GM21528 (cell line): ENCODE data around the gene ICE2.

ENCODE experiments used
- ATAC-seq: cut with Tn5 transposase; IDR thresholded peaks from one replicate; pipeline ENCODE4 v1.9.1; 2021; ENCODE audit warnings: mild to moderate bottlenecking, moderate library complexity; ENCODE audit not compliant: unreplicated experiment, low FRiP score

ICE2 gene

GRCh38 chr15:60494108-60494507, 15.2 kb upstream of the ICE2 start:
- no peak for ATAC-seq

DNA sequence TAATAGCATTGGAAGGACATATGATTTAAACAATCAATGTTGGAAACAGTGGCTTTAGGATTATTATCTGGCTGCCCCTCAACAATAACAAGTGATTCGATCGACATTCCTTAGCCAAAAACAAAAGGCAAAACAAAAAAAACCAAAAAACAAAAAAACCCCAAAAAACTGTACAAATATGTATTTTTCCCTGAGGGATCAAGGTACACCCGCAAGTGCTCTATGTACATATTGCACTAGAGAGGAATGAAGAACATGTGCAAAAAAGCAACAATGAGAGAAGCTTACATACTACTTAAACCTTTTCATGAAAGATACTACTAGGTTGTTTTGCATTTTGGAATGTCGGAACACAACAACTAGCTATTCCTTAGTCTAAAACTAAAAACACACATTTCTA, 14.2 kb upstream of the ICE2 start:
- ATAC-seq: no peak

DNA sequence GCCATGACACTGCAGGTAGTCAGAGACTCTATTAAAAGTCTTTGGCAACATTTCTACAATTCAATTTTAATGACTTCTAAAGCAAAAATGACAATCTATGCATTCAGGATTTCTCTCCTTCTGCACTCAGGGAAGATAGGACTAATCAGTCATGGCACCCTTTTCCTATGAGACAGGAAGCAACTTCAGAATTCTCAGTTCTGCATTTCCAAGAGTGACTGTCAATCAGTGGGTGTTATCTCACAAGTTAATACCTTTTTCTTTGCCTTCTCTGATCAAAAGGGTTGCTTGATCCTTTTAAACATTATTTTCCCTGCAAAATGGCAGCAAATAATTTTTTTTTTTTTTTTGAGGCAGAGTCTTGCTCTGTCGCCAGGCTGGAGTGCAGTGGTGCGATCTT, 7.8 kb upstream of the ICE2 start:
- no peak for ATAC-seq

GRCh38 chr15:60485365-60486055, 6.6 kb upstream of the ICE2 start:
- no peak for ATAC-seq

DNA sequence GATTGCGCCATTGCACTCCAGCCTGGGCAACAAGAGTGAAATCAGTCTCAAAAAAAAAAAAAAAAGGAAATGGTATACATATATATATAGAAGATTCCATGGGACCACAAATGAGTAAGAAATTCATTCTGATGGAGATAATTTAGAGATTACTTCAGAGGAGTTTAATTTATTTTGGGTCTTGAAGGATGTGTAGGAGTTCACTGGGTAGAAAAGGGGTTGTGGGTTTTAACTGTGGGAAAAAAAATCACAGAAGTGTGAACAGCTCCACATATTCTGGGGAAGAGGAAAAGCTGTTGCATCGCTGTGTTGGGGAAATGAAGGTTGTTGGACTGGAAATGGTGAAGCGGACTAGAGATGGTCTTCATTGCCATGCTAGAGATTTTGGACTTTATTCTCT, 4.1 kb upstream of the ICE2 start:
- no peak for ATAC-seq

GRCh38 chr15:60480888-60481287, 1.9 kb upstream of the ICE2 start:
- ATAC-seq: no peak

DNA sequence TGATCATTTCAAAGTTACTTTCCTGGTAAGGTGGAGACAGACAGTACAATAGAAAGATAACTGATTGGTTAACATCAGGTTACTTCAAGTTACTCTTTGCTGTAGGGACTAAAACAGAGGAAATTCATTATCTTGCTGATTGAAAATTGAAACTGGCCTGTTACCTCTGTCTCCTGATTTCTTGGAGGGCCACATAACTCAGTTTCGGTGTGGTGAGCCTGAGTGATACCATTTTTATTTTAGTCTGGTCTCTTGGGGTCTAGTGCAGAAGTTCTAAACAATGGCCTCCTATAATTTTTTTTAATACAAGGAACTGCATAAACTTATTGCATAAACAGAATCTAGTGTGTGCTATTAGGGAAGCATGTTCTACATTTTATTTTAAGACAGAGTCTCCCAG, 1.2 kb upstream of the ICE2 start:
- ATAC-seq: no peak

DNA sequence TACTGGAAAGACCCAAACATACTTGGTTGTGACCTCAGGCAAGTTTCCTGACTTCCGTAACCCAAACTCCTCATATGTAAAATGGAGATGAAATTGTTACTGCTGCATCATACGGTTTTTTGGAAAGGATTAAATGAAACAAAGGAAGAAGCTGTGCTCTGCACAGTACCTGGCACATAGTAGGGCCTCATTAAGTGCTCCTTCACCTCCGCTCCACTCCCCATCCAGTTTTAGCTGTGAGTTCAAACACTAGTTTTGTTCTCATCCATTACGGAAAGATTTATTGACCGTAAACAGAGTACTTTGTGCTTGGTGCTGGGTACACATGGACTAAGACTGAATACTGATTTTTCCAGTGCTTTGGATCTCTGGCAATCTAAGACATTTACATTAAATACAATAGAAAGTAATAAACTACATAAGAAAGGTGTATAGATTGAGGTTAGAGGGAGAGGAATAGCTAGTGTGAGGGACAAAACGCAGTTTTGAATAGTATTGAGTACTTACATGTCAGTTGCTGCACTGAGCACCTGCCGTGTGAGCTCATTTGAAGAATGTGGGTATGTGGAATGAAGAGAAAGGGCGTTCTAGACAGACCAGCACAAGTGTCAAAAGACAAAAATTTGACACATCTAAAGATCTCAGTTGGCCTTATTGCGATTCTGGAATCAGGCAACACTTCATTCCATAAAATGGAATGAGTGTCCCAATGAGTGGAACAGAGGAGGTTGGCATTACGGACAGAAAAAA, 594 bp upstream of the ICE2 start:
- ATAC-seq: peak; percentile 6

- ATAC-seq: no peak
Observed at GRCh38 chr15:60477916-60478565, 901 bp downstream of the ICE2 start.

DNA sequence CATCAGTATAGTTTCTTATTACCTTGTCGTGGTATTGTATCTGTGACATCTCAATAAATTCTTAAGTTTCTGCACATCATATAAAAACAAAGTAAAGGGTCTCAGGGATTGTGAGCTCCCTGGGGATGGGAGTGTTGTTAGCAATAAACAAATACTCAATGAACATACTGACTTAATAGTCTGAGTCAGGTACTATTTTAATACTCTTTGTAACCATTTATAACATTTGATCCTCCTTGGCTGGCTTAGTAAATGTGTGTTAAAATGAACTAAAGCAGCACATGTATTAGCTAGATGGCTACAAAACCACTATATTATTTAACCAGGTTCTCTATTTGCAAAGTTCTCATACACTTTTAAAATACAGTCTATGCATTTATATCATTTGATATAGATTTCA, 1.8 kb downstream of the ICE2 start:
- no peak for ATAC-seq

DNA sequence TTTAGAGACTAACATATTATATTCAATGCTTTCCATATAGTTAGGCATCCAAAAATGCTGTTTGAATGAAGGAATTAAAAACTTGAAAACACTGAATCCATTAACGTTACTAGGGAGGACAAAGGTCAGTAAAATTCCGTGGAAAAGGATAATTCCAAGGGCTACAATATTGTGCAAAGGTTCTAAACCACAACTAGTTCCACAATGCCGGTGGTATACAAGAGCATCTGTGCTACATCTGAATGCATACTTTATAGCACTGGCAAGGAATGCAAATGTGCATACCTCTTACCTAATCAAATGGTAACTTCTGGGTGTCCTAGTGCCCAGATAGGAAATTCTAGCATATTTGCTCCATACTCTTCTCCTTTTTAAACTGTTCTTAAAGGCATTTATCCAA, 2.2 kb downstream of the ICE2 start:
- no peak for ATAC-seq

DNA sequence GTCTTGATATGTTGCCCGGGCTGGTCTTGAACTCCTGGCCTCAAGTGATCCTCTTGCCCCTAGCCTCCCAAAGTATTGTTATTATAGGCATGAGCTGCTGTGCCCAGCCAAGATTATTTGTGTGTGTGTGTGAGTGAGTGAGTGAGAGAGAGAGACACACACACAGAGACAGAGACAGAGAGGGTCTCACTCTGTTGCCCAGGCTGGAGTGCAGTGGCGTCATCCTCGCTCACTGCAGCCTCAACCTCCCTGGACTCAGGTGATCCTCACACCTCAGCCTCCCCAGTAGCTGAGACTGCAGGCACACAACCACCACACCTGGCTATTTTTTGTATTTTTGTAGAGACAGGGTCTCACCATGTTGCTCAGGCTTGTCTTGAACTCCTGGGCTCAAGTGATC, 5.8 kb downstream of the ICE2 start:
- ATAC-seq: no peak

GRCh38 chr15:60471314-60471713, 7.6 kb downstream of the ICE2 start:
- no peak for ATAC-seq

GRCh38 chr15:60469893-60470641, 8.9 kb downstream of the ICE2 start:
- no peak for ATAC-seq

GRCh38 chr15:60464836-60465630, 13.9 kb downstream of the ICE2 start:
- ATAC-seq: no peak

- ATAC-seq: no peak
Observed at GRCh38 chr15:60462027-60462426, 16.9 kb downstream of the ICE2 start.

DNA sequence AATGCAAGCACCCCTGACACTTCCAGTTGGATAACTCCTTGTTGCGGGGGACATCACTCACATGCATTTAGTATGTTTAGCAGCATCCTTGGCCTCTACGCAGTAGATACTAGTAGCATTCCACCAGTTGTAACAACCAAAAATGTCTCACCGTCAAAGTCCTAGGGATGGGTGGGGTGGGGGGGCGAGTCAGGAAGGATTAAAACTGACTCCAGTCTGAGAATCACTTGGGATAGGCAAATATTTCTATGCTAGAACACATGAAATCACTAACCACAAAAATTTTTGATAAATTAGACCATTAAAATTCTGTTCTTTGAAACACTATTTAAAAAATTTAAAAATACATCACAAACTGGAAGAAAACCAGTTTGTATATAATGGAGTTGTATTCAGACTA, 18.0 kb downstream of the ICE2 start:
- no peak for ATAC-seq

DNA sequence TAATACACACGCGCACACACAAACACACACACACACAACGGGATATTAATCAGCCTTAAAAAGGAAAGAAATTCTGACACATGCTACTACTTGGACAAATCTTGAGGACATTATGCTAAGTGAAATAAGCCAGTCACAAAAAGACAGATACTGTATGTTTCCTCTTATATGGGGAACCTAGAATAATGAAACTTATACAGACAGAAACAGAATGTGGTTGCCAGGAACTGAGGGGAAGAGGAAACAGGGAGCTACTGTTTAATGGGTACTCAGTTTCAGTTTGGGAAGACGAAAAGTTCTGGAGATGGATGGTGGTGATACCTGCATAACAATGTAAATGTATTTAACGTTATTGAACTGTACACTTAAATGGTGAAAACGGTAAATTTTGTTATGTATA, 20.2 kb downstream of the ICE2 start:
- ATAC-seq: no peak

DNA sequence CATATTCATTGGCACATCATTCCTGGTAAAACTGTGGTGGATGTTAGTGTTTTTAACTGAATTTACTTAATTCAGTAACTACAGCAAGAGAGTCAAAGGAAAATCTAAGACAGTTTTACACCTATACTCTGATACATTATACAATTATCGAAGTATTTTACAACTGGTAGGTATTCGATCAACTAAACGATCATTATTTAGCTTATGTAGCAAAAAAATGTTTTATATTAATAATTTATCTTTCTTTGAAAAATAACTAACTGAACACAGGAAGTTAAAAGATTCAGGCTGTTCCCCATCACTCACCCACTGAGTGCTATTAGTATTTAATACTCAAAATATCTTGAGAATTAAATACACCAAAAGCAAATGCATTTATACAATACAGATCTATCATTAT, 21.0 kb downstream of the ICE2 start:
- ATAC-seq: no peak

DNA sequence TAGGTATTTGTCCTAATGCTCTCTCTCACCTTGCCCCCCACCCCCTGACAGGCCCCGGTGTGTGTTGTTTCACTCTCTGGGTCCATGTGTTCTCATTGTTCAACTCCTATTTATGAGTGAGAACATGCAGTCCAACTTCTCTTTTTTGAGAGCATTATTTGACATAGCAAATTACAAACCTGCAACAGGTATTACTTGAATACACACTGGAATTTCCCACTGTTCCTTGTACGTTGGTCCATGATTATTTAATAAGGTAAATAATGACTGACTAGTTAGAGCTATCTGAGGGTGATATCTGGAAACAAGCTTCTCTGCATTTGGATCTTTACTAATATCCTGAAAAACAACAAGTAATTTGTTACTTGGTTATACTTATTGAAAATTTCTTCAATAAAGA, 24.1 kb downstream of the ICE2 start:
- ATAC-seq: no peak
